Sigmoid colon (tissue), 4 donors: ENCODE measurements around the gene FHIP2A.

Experiments
- CTCF ChIP-seq, 4 experiments: fragments of 450-650 bp in 3 of 4; fragments of 200-600 bp in 1 of 4; IDR thresholded peaks; one replicate each; pipeline ENCODE4 v1.5.1; 2016 to 2019; ENCODE audit warnings: antibody characterized with exemption in 4 of 4, mild to moderate bottlenecking in 3 of 4, moderate library complexity in 2 of 4
- EP300 ChIP-seq, 4 donors: sonication (generic); formaldehyde crosslinking; IDR thresholded peaks; one replicate each; pipeline ENCODE4 v1.6.1; 2017; ENCODE audit warnings: antibody characterized with exemption in 4 of 4
- POLR2A ChIP-seq, 2 donors: fragments of 450-650 bp; IDR thresholded peaks; one replicate each; pipeline ENCODE4 v1.6.1; 2016; ENCODE audit warnings: antibody characterized with exemption in 2 of 2, mild to moderate bottlenecking in 2 of 2, moderate library complexity in 2 of 2

- TF ChIP-seq CTCF (IDR thresholded peaks at IDR 0.05), result peak in 1 of 4 experiments; percentile 54
- TF ChIP-seq POLR2A (IDR thresholded peaks at IDR 0.05), result no peak
- no peak for TF ChIP-seq EP300 (IDR thresholded peaks at IDR 0.05)
Observed at GRCh38 chr10:114821293-114821914, at the start of gene FHIP2A.
